ENCODE measurements around the gene TEKT3. TPM values are rescaled to one million over a fixed set of nuclear protein-coding genes. Genes with fewer than 3 reads are reported as not detected.

The TEKT3 gene
- total RNA-seq, 3 donors from 2014 or later: 2.5 to 2.6 TPM; not detected in 1

DNA sequence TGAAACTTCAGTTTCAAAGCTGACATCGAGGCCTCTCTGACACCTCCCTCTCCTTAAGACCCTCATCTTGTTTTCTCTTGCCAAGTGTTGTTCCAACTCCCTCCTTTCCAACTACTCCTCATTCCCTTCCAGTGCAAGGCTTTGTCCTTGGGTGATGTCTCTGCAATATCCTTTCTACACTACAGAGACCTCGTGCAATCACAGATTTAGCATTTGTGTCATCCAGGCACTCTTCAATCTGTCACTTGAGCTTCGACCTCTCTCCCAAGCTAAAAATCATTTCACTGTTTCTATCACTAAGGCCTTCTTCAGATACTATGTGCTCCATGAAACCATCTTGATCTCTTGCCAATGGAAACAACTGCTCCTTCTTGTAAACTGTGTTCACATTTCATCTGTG is 31.6 kb downstream of the TEKT3 start:
- TF ChIP-seq POLR2AphosphoS5 (IDR thresholded peaks at IDR 0.05): no peak
- TF ChIP-seq POLR2A (IDR thresholded peaks at IDR 0.05): no peak
- TF ChIP-seq, protein P1, sequence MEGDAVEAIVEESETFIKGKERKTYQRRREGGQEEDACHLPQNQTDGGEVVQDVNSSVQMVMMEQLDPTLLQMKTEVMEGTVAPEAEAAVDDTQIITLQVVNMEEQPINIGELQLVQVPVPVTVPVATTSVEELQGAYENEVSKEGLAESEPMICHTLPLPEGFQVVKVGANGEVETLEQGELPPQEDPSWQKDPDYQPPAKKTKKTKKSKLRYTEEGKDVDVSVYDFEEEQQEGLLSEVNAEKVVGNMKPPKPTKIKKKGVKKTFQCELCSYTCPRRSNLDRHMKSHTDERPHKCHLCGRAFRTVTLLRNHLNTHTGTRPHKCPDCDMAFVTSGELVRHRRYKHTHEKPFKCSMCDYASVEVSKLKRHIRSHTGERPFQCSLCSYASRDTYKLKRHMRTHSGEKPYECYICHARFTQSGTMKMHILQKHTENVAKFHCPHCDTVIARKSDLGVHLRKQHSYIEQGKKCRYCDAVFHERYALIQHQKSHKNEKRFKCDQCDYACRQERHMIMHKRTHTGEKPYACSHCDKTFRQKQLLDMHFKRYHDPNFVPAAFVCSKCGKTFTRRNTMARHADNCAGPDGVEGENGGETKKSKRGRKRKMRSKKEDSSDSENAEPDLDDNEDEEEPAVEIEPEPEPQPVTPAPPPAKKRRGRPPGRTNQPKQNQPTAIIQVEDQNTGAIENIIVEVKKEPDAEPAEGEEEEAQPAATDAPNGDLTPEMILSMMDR (IDR thresholded peaks at IDR 0.05): no peak
- no peaks in the 10 kb centered on the region for H3K4me1 ChIP-seq
- no peaks in the 10 kb centered on the region for H3K9me3 ChIP-seq
- intact Hi-C loops (cut with DNase I; ENCODE audit: low total_unique reads): no loop called here
- DNase-seq (ENCODE audit: low spot score in 2 of 2): no peak
- H3K27ac ChIP-seq: no peak overlapping the region
- no peaks in the 10 kb centered on the region for H3K27me3 ChIP-seq
- no peak overlapping the region for H3K4me3 ChIP-seq
- no peaks in the 10 kb centered on the region for H3K36me3 ChIP-seq

DNA sequence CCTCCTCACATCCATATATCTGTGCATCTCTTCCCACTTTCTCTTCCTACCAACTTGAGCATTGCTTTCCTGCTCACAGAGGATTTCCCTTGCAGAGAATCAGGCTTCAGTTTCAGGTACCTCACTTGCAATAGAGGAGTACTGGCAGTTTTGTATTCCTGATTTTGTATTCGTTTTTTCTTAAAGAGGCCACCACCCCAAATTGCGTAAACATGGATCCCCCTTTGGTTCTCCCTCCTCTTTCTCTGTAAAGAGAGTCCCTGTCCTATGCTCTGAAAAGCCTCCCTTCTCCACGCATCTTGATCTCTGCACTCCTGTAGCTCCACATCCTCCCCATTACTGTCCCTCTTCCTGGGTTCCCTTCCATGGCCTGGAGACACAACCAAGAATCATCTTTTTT is 32.2 kb downstream of the TEKT3 start:
- no peak overlapping the region for H3K4me3 ChIP-seq
- DNase-seq (ENCODE audit: low spot score in 2 of 2): no peak
- H3K27me3 ChIP-seq: no peaks in the 10 kb centered on the region
- H3K36me3 ChIP-seq: no peaks in the 10 kb centered on the region
- TF ChIP-seq POLR2A (IDR thresholded peaks at IDR 0.05) (no peak), POLR2AphosphoS5 (IDR thresholded peaks at IDR 0.05) (no peak)
- TF ChIP-seq, protein P1 (IDR thresholded peaks at IDR 0.05): no peak
- no peaks in the 10 kb centered on the region for H3K4me1 ChIP-seq
- intact Hi-C loops (cut with DNase I; ENCODE audit: low total_unique reads): no loop called here
- H3K9me3 ChIP-seq: no peaks in the 10 kb centered on the region
- no peak overlapping the region for H3K27ac ChIP-seq

DNA sequence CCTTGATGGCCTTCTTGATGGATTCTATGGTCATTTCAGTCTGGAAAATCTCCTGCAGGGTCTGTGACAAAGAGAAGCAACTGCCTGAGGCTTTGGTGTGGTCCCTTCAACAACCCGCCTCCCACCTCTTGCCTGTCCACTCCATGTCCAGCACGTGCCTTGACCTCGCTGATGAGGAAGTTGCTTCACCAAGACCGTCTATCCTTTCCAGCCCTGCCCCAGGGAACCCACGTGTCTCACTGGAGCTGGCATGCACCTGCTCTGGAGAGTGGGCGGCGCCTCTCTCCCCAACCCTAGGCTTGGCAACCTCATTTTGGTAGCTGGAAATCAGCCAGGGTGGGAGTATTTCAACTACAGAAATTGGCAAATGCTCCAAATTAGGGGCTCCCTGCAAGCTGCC is 32.6 kb downstream of the TEKT3 start:
- Histone ChIP-seq H3K4me1 (no peaks in the 10 kb centered on the region), H3K4me3 (no peak overlapping the region), H3K27ac (no peak overlapping the region), H3K27me3 (no peaks in the 10 kb centered on the region), H3K9me3 (no peaks in the 10 kb centered on the region), H3K36me3 (no peaks in the 10 kb centered on the region)
- intact Hi-C loops (cut with DNase I; ENCODE audit: low total_unique reads): no loop called here
- TF ChIP-seq, protein P1 (IDR thresholded peaks at IDR 0.05): no peak
- TF ChIP-seq POLR2AphosphoS5 (IDR thresholded peaks at IDR 0.05): no peak
- TF ChIP-seq POLR2A (IDR thresholded peaks at IDR 0.05): no peak
- DNase-seq (ENCODE audit: low spot score in 2 of 2): no peak

DNA sequence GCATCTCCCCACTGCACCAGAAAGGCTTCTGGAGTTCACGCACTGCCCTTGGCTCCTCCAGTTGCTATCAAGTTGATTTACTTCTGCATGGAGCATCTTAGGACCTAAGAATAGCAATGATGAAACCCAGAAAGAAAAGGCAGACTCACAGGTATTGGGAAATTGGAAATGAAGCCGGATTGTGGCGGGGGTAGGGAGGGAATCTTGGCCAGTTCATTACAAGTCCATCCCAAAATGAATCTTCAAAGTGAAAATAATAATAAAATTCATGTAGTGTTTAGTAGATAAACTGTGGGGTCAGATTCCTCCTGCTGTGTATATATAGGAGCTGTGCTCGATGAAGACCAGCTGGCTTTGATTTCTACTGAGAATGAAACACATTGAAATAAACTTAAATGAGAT is 33.7 kb downstream of the TEKT3 start:
- intact Hi-C loops (cut with DNase I; ENCODE audit: low total_unique reads): no loop called here
- no peaks in the 10 kb centered on the region for H3K4me1 ChIP-seq
- TF ChIP-seq POLR2A (IDR thresholded peaks at IDR 0.05) (no peak), POLR2AphosphoS5 (IDR thresholded peaks at IDR 0.05) (peak in 1 of 3 donors; percentile 54)
- DNase-seq (ENCODE audit: low spot score in 2 of 2): no peak
- H3K36me3 ChIP-seq: no peaks in the 10 kb centered on the region
- no peaks in the 10 kb centered on the region for H3K27me3 ChIP-seq
- no peaks in the 10 kb centered on the region for H3K9me3 ChIP-seq
- no peak overlapping the region for H3K27ac ChIP-seq
- H3K4me3 ChIP-seq: no peak overlapping the region

DNA sequence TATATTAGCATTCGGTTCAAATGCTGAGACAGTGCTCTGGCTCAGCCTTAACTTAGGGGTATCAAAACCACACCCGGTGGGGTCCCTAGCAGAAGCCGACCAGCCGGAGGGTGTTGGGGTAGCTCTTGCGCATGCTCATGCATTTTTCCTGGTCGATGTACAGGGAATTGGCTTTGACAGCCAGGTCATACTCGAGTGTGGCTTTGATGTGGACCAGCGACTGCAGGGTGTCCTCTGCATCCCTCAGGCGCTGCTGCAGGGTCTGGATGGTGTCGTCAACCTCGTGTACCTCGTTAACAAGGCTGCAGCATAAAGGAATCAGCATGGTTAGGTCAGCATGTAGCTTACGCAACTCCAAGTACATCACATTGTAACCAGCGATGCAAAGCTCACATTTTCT is 37.5 kb downstream of the TEKT3 start:
- no peak for TF ChIP-seq POLR2A (IDR thresholded peaks at IDR 0.05)
- no peak for TF ChIP-seq POLR2AphosphoS5 (IDR thresholded peaks at IDR 0.05)
- TF ChIP-seq, protein P1 (IDR thresholded peaks at IDR 0.05): no peak
- no peaks in the 10 kb centered on the region for H3K4me1 ChIP-seq
- no peaks in the 10 kb centered on the region for H3K36me3 ChIP-seq
- no peak overlapping the region for H3K4me3 ChIP-seq
- no peak overlapping the region for H3K27ac ChIP-seq
- H3K27me3 ChIP-seq: no peaks in the 10 kb centered on the region
- no peaks in the 10 kb centered on the region for H3K9me3 ChIP-seq
- no peak for DNase-seq (ENCODE audit: low spot score in 2 of 2)
- intact Hi-C loops (cut with DNase I; ENCODE audit: low total_unique reads): no loop called here

DNA sequence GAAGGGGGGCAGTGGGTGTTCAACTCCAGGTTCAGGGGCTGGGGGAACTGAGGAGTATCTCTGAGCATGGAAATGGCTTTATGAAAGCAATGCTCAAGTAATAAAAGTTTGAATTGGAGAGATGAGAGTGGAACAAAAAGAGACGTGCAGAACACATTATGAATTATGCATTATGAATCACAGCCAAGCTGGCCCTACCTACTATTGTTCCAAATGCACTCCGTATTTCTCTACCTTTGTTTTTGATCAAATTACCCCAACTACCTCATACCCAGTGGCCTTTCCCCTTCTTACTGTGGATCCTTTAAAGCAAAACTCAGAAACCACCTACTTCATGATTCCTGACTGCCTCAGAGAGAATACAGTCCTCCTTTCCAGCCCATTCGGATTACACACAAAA is 38.1 kb downstream of the TEKT3 start:
- intact Hi-C loops (cut with DNase I; ENCODE audit: low total_unique reads): no loop called here
- Histone ChIP-seq H3K4me1 (no peaks in the 10 kb centered on the region), H3K27ac (no peak overlapping the region), H3K36me3 (no peaks in the 10 kb centered on the region), H3K27me3 (no peaks in the 10 kb centered on the region), H3K9me3 (no peaks in the 10 kb centered on the region), H3K4me3 (no peak overlapping the region)
- DNase-seq (ENCODE audit: low spot score in 2 of 2): no peak
- TF ChIP-seq POLR2AphosphoS5 (IDR thresholded peaks at IDR 0.05) (no peak), POLR2A (IDR thresholded peaks at IDR 0.05) (no peak)
- TF ChIP-seq, protein P1 (IDR thresholded peaks at IDR 0.05): no peak
